H7 (cell line): Measurements from ENCODE around the gene FEM1B. TPM values are rescaled to one million over a fixed set of nuclear protein-coding genes. Genes with fewer than 3 reads are reported as not detected.
"Not testable (repeated sequence)": the region's sequence is repeated elsewhere in the genome, so short reads cannot be mapped to it uniquely, and the experiment has no call there.

Experiments
- DNase-seq: peaks from one replicate; pipeline ENCODE4 v3.0.0; 2012
- H3K27me3 ChIP-seq: 2 replicates; pipeline ENCODE4 v1.6.0; 2011; ENCODE audit warnings: mild to moderate bottlenecking, low read length; ENCODE audit not compliant: control insufficient read depth, insufficient read depth
- H3K36me3 ChIP-seq: replicated peaks from 2 replicates; pipeline ENCODE4 v1.5.1; 2011; ENCODE audit warnings: low read length; ENCODE audit not compliant: control insufficient read depth, insufficient read depth
- H3K4me3 ChIP-seq: 2 replicates; pipeline ENCODE4 v1.5.1; 2011; ENCODE audit warnings: low read depth, mild to moderate bottlenecking, control low read depth, low read length, moderate library complexity; ENCODE audit not compliant: insufficient read depth
- total RNA-seq: library from RNA; depleted of rRNA; stranded (reverse); fragments of >200 nt; shearing (Covaris generic); gene quantifications from 2 replicates; pipeline ENCODE4 v1.2.3, GENCODE V29; 2014; rRNA removed

FEM1B gene
- total RNA-seq, result 78.4 and 91.7 TPM in 2 replicates

GRCh38 chr15:68277603-68278344 is at the start of gene FEM1B:
TSS of gene FEM1B (plus strand) at chr15:68277745. CDS start at chr15:68278418, 673 bp downstream.
- no peaks in the 10 kb centered on the region for H3K36me3 ChIP-seq

GRCh38 chr15:68228143-68228970 is 49.2 kb upstream of the FEM1B start:
- no peaks in the 10 kb centered on the region for H3K27me3 ChIP-seq
- H3K36me3 ChIP-seq, result no peaks in the 10 kb centered on the region; the same call in 1 of the 2 replicates
- H3K4me3 ChIP-seq, result peak overlapping the region; percentile 85
- no peak for DNase-seq

More at GRCh38 chr15:68277603-68278344, at the start of gene FEM1B:
- peak; percentile 92 for DNase-seq
- Histone ChIP-seq H3K27me3 (no peaks in the 10 kb centered on the region), H3K4me3 (peak within 1 kb of the TSS; percentile 95)

DNA sequence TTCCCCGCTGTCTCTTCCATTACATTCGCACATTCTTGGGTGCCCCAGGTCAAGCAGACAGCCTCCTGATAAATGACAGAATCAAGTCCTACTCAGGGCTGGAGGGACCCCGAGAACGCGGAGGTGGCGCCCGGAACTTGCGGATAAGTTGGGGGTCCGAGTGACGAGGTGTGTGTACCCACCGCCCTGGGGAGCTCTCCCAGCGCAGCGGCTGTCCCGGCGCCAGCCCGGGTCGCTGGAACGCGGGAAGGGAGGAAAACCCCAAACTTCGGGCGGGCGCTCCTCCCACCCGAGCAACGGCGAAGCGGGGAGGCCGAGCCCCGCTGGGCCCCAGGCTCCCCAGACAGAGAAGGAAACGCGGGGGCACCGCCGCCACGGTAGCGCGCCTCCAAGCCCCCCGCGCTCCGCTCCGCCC is 48.6 kb upstream of the FEM1B start:
- Histone ChIP-seq H3K27me3 (no peaks in the 10 kb centered on the region), H3K36me3 (no peaks in the 10 kb centered on the region; the same call in 1 of the 2 replicates), H3K4me3 (peak overlapping the region; percentile 85)
- DNase-seq, result no peak

DNA sequence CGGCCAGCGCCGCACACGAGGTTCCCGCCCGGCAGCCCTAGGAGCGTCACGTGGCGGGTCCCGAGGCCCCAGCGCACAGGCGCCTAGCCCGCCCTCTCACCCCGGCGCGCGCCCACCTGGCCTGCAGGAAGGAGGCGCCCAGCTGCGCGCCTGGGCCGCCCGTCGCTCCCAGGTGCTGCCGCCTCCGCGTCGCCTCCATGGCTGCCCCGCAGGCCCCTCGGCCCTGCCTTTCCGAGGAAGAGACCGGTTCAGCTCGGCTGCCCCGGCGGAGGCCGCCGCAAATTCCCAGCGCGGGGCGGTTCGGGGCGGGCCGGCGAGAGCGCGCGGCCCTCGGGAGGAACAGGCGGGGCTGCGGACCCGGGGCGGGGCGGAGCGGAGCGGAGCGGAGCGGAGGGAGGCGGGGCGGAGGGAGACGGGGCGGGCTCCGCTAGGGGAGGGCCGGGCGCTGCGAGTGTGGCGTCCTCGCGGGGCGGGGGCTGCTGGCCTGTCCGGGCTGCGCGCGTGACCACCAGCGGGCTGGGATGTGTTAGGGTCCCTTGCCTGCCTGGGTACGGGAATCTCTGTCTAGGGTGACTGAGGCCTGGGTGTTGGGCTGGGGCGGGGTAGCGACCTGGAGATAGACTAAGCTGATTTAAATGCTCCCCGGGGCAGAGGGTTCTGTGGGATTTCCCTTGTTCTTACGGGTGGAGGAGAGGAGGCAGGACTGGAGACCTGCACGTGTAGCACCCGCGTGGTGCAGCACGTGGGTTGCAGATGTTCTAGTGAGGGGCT is 48.0 kb upstream of the FEM1B start, which contains the start of gene CLN6:
Gene CLN6 (minus strand): TSS at position 343 of the 771 bp plus-strand sequence. CDS start 144 bp downstream, at position 199.
- Histone ChIP-seq H3K36me3 (no peaks in the 10 kb centered on the region), H3K4me3 (peak within 1 kb of the TSS; percentile 85), H3K27me3 (no peaks in the 10 kb centered on the region)
- peak; percentile 99 for DNase-seq

DNA sequence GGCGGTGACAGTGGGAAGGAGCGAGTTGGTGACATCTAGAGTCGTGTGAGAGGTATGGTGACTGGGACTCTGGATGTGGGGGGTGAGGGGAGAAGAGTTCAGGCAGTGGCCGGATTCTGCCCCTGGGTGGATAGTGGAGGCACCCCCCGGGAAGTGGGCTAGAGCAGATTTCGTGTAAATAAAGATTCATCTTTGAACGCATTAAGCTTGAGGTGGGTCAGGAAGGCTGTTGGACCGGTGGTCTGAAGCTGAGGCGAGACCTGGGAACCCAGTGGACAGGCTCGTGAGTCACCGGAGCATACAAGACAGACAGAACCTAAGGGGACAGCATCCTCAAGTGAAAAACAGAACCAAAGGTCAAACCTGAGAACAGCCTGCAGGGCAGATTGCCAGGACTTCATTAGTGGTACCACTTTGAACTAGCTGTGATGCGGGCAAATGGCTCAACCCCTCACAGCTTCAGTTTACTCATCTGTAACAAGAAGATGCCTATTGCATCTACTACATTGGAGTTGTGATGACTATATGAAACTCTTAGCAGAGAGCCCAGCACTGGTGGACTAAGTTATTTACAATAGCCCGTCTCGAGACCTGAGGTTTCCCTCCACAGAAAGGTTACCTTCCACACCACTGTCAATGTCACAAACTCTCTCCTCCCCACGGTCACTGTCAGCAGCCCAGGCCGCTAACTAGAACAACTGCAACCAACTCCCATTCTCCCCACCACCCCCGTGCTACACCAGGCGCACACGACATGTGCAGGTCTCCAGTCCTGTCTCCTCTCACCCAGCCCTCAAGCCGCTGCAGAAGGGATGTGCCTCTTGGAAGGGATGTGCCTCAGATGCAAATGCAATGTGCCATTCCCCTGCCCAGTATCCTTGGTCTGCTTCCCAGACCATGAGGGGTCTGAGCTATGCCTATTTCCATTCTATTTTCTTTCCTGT is 47.1 kb upstream of the FEM1B start:
- DNase-seq, result no peak
- H3K4me3 ChIP-seq, result peak overlapping the region; percentile 85
- no peaks in the 10 kb centered on the region for H3K36me3 ChIP-seq
- H3K27me3 ChIP-seq, result no peaks in the 10 kb centered on the region

DNA sequence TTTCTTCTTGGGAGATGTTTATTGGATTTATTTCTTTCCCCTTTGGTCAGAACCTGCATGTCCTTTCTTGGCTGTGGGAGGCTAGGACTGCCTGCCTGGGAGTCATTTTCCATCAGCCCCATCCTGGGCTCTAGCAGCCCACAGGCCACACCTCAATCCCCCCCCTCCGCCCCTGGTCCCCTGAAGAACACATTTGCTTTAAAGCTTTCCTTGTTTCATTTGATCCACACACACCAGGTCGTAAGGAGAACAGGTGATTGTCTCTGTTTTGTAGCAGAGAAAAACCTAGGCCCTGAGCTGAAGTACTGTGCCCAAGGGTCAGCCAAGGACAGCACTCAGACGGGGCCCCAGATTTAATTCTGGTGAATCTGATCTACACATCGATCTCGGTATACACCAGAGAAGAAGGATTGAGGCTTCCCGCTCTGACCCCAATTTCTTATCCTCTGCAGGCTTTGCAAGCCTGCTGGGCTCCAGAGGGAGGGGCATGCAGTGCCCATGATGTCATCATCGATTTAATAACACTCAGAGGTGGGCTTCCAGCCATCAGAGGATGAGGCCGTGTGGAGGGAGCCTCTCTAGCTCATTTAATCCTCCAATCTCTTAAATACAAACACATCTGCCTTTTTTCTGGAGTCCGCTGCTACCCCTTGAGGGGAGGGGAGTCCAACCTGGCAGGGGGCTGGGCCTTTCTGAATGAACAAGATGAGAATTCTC is 46.3 kb upstream of the FEM1B start:
- no peak overlapping the region for H3K4me3 ChIP-seq
- H3K27me3 ChIP-seq, result no peaks in the 10 kb centered on the region
- H3K36me3 ChIP-seq, result no peaks in the 10 kb centered on the region
- DNase-seq, result no peak

DNA sequence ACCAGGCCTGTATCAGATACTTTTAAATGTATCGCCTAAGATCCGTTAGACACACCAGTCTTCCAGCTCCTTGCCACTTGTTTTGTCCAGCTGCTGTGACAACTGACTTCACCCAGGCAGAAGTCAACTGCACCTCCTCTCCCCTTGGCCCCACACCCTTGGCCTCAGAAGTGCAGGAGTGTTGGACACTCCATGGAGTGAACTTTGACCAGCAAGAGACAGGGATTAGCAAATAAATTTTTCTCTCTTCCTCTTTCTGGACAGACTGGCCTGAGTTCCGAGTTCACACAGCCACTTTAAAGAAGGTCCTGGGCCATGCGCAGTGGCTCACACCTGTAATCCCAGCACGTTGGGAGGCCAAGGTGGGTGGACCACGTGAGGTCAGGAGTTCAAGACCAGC is 45.1 kb upstream of the FEM1B start:
- DNase-seq, result no peak

DNA sequence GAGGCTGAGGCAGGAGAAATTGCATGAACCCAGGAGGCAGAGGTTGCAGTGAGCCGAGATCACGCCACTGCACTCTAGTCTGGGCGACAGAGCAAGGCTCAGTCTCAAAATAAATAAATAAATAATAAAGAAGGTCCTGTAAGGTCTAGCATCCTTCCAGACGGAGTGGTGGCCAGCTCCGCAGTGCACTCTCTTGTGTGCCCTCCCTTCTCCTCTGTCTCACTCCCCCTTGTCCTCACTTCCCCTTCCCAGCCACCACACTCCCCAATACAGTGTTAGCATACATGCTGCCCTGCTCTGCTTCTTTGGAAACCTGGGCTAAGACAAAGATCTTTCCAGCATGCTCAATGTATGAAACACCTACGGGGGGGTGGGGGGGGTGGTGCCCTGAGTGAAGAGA is 44.6 kb upstream of the FEM1B start:
- H3K27me3 ChIP-seq, result no peaks in the 10 kb centered on the region
- no peak for DNase-seq
- H3K36me3 ChIP-seq, result no peaks in the 10 kb centered on the region
- H3K4me3 ChIP-seq, result no peak overlapping the region

More for the DNA sequence above, 45.1 kb upstream of the FEM1B start:
- no peaks in the 10 kb centered on the region for H3K27me3 ChIP-seq
- no peaks in the 10 kb centered on the region for H3K36me3 ChIP-seq
- H3K4me3 ChIP-seq, result no peak overlapping the region

- Histone ChIP-seq H3K36me3 (no peaks in the 10 kb centered on the region), H3K4me3 (no peak overlapping the region), H3K27me3 (no peaks in the 10 kb centered on the region)
- DNase-seq, result no peak
Measured at GRCh38 chr15:68234060-68234459, 43.5 kb upstream of the FEM1B start.

GRCh38 chr15:68234520-68234919 is 43.0 kb upstream of the FEM1B start:
- H3K27me3 ChIP-seq, DNase-seq: not testable (repeated sequence)

DNA sequence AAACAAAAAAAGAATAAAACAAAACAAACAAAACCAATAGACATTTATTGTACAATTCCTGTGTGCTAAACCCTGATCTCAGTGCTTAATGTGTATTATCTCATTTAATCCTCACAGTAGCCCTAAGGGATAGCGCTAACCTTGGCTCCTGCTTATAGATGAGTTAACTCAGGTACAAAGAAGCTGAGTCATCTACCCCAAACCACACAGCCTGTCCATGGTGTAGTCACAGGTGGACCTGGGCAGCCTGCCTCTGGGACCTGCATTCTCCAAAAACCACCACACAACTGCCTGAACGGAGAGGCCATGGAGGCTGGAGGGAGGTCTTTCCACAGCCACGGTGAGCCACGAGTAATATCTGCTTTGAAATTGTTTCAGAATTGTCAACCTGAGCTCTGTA is 42.5 kb upstream of the FEM1B start:
- DNase-seq, result no peak
- H3K4me3 ChIP-seq, result no peak overlapping the region
- no peaks in the 10 kb centered on the region for H3K36me3 ChIP-seq

More at GRCh38 chr15:68234520-68234919, 43.0 kb upstream of the FEM1B start:
- H3K36me3 ChIP-seq, H3K4me3 ChIP-seq: not testable (repeated sequence)

DNA sequence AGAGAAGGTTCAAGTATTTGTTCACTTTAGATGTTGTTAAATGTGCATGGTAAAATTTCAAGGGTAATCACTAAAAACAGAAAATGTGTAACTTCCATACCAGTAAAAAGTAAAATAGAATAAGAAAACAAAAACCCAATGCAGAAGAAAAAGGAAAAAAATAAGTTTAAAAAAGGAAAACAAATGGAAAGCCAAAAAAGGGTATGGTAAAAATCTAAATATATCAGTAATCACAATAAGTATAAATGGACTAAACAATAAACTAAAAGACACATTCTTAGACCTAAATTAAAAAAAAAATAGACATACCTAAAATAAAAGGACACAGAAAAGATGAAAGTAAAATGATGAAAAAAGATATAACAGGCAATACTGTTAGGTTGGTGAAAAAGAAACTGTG is 38.5 kb upstream of the FEM1B start:
- no peaks in the 10 kb centered on the region for H3K27me3 ChIP-seq
- no peak overlapping the region for H3K4me3 ChIP-seq
- no peak for DNase-seq
- no peaks in the 10 kb centered on the region for H3K36me3 ChIP-seq

More for the DNA sequence above, 42.5 kb upstream of the FEM1B start:
- no peaks in the 10 kb centered on the region for H3K27me3 ChIP-seq
